Measurements from ENCODE around the gene IPO4.

DNA sequence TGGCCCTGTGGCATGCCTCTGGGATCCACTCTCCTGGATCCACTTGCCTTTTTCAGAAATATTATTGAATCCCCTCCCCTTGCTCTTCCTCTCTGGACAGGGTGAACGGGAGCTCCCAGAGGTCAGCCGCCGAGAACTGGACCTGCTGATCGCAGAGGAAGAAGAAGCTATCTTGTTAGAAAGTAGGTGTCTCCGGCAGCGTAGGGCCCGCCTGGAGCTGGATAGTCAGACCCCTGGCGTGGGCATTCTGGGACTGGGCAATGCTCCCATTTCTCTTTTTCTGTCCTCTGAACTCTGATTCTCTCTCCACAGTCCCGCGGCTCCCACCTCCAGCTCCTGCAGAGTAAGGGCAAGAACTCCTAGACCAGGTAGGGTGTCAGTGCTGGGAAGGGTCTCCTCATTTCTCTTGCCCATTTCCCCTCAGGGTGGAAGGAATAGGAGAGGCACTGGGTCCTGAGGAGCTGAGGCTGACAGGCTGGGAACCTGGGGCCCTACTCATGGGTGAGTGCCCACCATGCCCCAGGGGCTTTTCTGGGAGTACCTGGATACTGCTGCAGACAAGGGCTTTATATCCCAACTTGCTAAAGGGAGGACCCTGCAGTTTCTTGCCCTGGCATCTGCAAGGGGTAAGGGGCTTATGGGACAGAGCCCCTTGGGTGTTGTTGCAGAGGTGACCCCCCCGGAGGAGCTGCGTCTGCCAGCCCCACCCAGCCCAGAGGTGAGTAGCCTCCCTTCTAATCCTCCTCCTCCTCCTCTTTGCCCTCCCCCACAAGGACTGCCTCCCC, 11.4 kb downstream of the IPO4 start:
- TF ChIP-seq, protein P1, sequence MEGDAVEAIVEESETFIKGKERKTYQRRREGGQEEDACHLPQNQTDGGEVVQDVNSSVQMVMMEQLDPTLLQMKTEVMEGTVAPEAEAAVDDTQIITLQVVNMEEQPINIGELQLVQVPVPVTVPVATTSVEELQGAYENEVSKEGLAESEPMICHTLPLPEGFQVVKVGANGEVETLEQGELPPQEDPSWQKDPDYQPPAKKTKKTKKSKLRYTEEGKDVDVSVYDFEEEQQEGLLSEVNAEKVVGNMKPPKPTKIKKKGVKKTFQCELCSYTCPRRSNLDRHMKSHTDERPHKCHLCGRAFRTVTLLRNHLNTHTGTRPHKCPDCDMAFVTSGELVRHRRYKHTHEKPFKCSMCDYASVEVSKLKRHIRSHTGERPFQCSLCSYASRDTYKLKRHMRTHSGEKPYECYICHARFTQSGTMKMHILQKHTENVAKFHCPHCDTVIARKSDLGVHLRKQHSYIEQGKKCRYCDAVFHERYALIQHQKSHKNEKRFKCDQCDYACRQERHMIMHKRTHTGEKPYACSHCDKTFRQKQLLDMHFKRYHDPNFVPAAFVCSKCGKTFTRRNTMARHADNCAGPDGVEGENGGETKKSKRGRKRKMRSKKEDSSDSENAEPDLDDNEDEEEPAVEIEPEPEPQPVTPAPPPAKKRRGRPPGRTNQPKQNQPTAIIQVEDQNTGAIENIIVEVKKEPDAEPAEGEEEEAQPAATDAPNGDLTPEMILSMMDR (IDR thresholded peaks at IDR 0.05) = no peak
- no peak for TF ChIP-seq POLR2A (IDR thresholded peaks at IDR 0.05)
